ENCODE results near the gene HBE1.
"Not testable (repeated sequence)": the region's sequence is repeated elsewhere in the genome, so short reads cannot be mapped to it uniquely, and the experiment has no call there.

HBE1 gene

GRCh38 chr11:5253440-5253839 lies 16.3 kb downstream of the HBE1 start:
- not testable (repeated sequence) for DNase-seq (ENCODE audit: low read depth in 2 of 2)

DNA sequence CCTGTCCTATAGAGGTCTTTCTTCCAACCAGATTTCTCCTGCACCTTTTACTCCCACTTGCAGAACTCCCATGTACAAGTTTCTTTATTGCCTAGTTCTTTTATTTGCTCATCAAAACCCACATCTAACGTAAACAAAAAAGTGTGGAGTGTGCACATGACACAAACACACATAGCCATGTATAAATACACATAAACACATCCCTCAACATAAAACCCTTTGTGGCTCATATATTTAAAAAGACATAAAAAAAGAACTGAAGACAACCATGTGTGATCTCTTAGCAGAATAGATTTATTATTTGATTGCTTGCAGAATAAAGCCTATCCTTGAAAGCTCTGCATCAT lies 16.9 kb downstream of the HBE1 start:
- DNase-seq (ENCODE audit: low read depth in 2 of 2), result no peak

DNA sequence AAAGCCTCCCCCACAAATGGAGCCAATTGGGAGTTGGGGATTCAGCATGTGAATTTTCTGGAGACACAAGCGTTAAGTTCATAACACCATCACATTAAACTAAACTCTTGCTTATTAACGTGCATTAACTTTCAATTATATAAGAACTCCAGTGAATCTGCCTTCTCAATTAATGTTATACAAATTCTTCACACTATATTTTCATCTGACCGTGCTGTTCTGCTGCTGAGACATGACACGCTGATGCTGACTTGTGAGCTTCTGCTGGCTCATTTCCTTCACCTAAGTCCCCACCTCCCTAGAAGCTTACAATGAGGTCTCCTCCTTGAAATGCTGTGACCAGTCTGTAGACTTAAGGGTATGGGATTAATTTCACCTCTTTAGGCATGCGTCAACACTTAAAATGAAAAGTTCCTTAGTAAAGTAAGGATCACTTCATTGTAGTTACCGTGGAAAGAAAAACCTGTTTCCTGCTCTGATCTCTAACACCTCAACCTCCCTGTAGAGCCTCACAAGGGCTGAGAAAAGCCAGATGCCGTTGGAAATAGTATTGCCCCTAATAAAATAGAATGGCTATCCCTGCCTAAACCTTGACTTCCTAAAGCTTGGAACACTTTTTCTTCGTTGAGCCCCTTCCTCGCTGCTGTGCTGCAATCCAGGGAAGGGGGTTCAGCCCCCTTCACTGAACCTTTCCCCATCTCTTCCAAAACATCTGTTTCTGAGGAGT lies 17.4 kb downstream of the HBE1 start:
- DNase-seq (ENCODE audit: low read depth in 2 of 2), result no peak

DNA sequence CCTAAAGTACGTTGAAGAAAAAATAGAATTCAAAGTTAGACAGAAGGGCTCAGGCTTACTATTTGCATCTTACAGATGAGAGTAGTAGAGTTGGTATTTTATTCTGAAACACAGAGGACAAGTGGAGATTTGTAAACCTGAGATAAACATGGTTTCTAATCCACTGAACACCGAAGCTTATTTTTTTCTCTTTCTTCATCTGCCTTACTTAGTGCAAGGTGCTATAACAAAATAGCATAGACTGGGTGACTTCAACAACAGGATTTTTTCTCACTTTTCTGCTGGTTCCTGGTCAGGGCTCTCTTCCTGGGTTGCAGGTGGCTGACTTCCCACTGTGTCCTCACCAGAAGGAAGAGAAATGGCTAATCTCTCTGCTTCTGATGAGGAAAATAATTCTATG lies 18.0 kb downstream of the HBE1 start:
- no peak for DNase-seq (ENCODE audit: low read depth in 2 of 2)

GRCh38 chr11:5250543-5251204 lies 19.1 kb downstream of the HBE1 start:
- DNase-seq (ENCODE audit: low read depth in 2 of 2), result no peak

GRCh38 chr11:5249807-5250396 lies 19.8 kb downstream of the HBE1 start, which contains the start of gene HBG1:
HBG1 (minus strand) TSS chr11:5249857; CDS start chr11:5249804, 53 bp downstream.
- DNase-seq (ENCODE audit: low read depth in 2 of 2), result not testable (repeated sequence)

DNA sequence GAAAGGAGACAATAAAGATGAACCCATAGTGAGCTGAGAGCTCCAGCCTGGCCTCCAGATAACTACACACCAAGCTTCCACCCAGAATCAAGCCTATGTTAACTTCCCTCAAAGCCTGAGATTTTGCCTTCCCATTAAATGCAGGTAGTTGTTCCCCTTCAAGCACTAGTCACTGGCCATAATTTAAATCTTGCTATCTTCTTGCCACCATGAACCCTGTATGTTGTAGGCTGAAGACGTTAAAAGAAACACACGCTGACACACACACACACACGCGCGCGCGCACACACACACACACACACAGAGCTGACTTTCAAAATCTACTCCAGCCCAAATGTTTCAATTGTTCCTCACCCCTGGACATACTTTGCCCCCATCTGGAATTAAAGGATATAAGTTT lies 21.2 kb downstream of the HBE1 start:
- not testable (repeated sequence) for DNase-seq (ENCODE audit: low read depth in 2 of 2)

- DNase-seq (ENCODE audit: low read depth in 2 of 2), result no peak
Observed at GRCh38 chr11:5247472-5248192, 22.1 kb downstream of the HBE1 start.

DNA sequence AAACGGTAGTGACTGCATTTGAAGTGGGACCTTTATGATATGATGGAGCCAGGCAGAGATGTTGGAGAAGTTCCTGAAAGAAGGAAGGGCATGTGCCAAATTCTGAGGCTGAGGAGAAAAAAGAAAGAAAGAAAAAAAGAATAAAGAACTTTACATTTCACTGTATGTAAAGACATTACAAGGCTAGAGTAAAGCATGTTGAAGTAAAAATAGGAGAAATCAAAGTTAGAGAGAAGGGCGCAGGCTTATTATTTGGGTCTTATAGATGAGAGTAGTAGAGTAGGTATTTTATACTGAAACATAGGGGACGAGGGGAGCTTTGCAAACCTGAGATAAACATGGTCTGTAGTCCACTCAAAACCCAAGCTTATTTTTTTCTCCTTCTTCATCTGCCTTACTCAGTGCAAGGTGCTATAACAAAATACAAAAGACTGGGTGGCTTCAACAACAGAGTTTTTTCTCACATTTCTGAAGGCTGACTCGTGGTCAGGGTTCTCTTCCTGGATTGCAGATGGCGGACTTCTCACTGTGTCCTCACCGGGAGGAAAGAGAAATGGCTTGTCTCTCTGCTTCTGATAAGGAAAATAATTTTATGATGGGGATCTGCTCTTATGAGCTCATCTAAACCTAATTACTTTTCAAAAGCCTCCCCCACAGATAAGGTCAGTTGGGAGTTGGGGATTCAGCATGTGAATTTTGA lies 22.8 kb downstream of the HBE1 start:
- no peak for DNase-seq (ENCODE audit: low read depth in 2 of 2)

DNA sequence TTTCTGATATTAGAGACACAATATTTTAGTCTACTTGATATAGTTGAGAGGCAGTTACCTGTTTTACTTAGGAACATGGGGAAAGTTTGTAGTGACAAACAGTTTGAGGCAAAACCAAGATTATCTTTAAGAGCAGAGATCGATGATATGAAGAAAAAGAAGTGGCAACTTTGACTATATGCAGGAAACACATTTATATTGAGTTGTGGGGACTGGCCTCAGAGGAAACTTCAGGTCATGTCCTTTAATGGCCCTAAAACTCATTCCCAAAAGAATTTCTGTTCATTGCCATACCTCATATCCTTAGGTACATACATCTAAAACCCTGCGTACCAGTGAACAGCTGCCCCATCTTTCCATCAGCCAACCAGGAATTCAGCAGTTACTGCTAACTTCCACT lies 24.6 kb downstream of the HBE1 start:
- no peak for DNase-seq (ENCODE audit: low read depth in 2 of 2)

DNA sequence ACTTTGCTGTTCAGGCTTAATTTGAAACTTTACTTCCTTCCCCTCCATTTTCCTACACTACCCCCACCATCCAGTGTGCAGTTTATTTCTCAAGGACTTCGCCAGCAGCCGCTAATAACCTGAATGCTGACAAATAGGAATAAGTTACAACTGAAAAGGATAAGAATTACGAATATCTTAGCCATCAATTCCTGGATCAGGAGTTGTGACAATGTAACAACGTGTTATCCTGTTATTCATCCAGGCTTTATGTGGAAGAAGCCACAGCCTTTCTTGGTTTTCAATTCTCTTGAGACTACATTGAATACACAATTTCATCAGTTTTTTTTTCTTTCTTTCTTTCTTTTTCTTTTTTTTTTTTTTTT lies 25.9 kb downstream of the HBE1 start:
- no peak for DNase-seq (ENCODE audit: low read depth in 2 of 2)

GRCh38 chr11:5242933-5243815 lies 26.6 kb downstream of the HBE1 start:
- DNase-seq (ENCODE audit: low read depth in 2 of 2), result no peak

GRCh38 chr11:5242208-5242607 lies 27.5 kb downstream of the HBE1 start:
- no peak for DNase-seq (ENCODE audit: low read depth in 2 of 2)

DNA sequence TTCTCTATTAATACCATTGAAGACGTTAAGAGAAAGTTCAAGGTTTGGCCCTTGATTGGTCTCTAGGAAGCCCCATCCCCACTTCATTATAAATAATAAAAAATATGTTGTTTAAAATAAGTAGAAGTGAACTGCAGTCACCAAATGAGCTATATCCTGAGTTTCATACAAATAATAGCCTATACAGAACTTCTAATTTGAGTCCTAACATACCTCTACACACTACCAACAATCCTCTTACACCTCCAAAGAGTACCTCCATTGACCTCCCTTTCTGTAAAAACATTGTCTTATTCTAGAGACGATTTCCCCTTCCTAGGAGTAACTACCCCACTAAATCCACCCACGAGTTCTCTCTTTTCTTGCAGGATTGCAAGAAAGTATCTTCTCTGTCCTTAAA lies 28.3 kb downstream of the HBE1 start:
- DNase-seq (ENCODE audit: low read depth in 2 of 2), result no peak

GRCh38 chr11:5240458-5240857 lies 29.3 kb downstream of the HBE1 start:
- no peak for DNase-seq (ENCODE audit: low read depth in 2 of 2)

GRCh38 chr11:5240056-5240455 lies 29.7 kb downstream of the HBE1 start:
- DNase-seq (ENCODE audit: low read depth in 2 of 2), result no peak

- no peak for DNase-seq (ENCODE audit: low read depth in 2 of 2)
Observed at GRCh38 chr11:5239046-5239445, 30.7 kb downstream of the HBE1 start.

- DNase-seq (ENCODE audit: low read depth in 2 of 2), result no peak
Observed at GRCh38 chr11:5238486-5238885, 31.3 kb downstream of the HBE1 start.

GRCh38 chr11:5237420-5237819 lies 32.3 kb downstream of the HBE1 start:
- DNase-seq (ENCODE audit: low read depth in 2 of 2), result no peak

- no peak for DNase-seq (ENCODE audit: low read depth in 2 of 2)
Observed at GRCh38 chr11:5235364-5236095, 34.2 kb downstream of the HBE1 start.

Measured in activated CD4-positive, alpha-beta T cell treated with anti-CD3 and anti-CD28 coated beads for 24 hours (primary cell).